Measurements from ENCODE around the gene UBXN4.
A peak's percentile ranks its signal among the peaks of the same experiment; 100 is the strongest.

Gene UBXN4

DNA sequence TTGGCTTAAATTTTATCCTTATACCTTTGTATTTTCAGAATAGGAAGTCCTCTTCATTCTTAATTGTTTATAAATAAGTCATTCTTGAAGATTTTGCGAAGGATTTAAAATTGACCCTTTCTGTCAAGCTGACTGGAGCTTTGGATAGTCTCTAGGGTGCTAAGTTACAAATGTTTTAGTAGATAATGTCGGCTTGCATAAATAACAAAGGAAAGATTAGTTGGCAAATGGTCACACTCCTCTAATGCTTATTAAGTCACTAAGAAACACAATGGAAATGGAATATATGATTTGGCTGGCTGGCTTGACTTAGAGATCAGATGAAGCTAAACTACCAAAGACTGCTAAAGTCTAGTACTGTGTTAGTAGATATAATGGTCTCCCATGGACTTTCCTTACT, 40.6 kb downstream of the UBXN4 start:
- in situ Hi-C loops (cut with HindIII; ENCODE audit: low sequenced_read_pairs), result no loop called here
- no peak overlapping the region for H3K4me3 ChIP-seq (ENCODE audit: low read depth, low read length)
- no peak for DNase-seq (ENCODE audit: low read depth)
- TF ChIP-seq, protein P1, sequence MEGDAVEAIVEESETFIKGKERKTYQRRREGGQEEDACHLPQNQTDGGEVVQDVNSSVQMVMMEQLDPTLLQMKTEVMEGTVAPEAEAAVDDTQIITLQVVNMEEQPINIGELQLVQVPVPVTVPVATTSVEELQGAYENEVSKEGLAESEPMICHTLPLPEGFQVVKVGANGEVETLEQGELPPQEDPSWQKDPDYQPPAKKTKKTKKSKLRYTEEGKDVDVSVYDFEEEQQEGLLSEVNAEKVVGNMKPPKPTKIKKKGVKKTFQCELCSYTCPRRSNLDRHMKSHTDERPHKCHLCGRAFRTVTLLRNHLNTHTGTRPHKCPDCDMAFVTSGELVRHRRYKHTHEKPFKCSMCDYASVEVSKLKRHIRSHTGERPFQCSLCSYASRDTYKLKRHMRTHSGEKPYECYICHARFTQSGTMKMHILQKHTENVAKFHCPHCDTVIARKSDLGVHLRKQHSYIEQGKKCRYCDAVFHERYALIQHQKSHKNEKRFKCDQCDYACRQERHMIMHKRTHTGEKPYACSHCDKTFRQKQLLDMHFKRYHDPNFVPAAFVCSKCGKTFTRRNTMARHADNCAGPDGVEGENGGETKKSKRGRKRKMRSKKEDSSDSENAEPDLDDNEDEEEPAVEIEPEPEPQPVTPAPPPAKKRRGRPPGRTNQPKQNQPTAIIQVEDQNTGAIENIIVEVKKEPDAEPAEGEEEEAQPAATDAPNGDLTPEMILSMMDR (IDR thresholded peaks at IDR 0.05; ENCODE audit: low read depth, low read length, missing control alignments), result no peak

DNA sequence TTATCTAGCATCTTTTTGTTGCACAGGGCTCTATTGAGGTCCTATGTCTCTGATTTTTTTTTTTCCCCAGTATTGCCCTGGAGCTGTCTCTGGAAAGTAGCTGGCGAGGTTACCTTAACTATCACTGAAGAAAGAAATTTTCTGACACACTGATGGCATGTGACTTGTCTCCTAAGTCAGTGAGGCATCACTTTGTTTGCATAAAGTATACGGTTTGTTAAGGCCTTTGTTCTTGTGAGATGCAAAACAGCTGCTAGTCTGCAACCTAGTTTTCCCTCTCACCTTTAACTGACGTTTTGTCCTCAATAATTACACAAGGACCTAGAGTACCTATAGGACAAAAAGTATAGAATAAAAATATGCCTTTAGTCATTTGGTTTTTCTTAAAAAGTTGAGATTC, 41.8 kb downstream of the UBXN4 start:
- no peak for DNase-seq (ENCODE audit: low read depth)
- in situ Hi-C loops (cut with HindIII; ENCODE audit: low sequenced_read_pairs), result no loop called here
- TF ChIP-seq, protein P1 (IDR thresholded peaks at IDR 0.05; ENCODE audit: low read depth, low read length, missing control alignments), result no peak

DNA sequence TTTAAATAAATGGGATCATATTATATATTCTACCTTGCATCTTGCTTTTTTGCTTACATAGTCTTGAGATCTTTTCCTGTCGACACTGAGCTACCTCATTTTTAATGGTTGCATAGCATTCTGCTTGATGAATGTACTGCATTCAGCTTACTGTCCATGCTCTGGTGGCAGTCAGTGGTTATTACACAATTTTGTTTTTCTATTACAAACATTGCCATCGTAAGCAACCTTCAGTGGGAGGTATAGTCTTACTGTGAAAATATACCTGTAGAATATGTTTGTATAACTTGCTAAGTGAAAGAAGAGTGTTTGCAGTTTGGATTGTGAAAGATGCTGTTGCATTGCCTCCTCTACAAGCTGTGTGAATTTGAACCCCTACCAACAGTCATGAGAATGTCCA, 43.4 kb downstream of the UBXN4 start:
- in situ Hi-C loops (cut with HindIII; ENCODE audit: low sequenced_read_pairs), result no loop called here
- DNase-seq (ENCODE audit: low read depth), result no peak
- no peak overlapping the region for H3K4me3 ChIP-seq (ENCODE audit: low read depth, low read length)
- TF ChIP-seq, protein P1 (IDR thresholded peaks at IDR 0.05; ENCODE audit: low read depth, low read length, missing control alignments), result peak; percentile 14

More for the DNA sequence above, 41.8 kb downstream of the UBXN4 start:
- no peak overlapping the region for H3K4me3 ChIP-seq (ENCODE audit: low read depth, low read length)

DNA sequence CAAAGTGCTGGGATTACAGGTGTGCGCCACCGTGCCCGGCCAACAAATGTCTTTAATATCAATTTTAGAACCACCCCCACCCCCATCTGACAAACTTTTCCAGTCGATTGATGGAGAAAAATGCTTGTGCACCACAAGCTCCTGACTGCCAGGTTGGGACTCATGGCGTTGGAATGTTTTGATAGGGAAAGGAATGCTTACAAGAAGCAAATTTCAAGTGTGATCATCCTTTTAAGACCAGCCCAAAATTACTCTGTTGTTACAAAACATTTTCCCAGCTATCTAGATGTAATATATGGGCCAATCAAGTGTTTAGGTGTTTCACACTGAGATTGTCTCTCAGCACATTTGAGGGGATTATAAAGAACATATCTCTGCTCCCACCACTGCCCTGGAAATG, 45.2 kb downstream of the UBXN4 start:
- no peak overlapping the region for H3K4me3 ChIP-seq (ENCODE audit: low read depth, low read length)
- TF ChIP-seq, protein P1 (IDR thresholded peaks at IDR 0.05; ENCODE audit: low read depth, low read length, missing control alignments), result no peak
- in situ Hi-C loops (cut with HindIII; ENCODE audit: low sequenced_read_pairs), result no loop called here
- DNase-seq (ENCODE audit: low read depth), result peak; percentile 90

DNA sequence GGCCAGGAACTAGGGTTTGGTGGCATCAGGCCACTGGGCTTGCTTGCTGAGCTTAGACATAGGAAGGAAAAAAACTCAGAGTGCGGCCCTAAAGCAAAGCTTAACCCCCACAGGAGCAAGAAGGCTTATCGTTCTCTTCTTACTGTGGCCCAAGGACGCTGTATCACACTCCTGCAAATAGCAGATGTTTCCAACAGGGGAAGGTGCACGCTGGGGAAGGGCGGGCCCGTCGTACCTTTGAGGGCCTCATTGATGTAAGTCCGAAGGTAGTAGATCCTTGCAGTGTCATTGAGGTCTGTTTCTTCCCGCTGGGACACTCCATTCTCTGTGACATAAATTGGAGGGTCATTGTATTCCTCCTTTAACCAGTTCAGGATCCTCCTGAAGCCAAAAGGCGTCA, 48.8 kb downstream of the UBXN4 start:
- H3K4me3 ChIP-seq (ENCODE audit: low read depth, low read length), result no peak overlapping the region
- TF ChIP-seq, protein P1 (IDR thresholded peaks at IDR 0.05; ENCODE audit: low read depth, low read length, missing control alignments), result no peak
- in situ Hi-C loops (cut with HindIII; ENCODE audit: low sequenced_read_pairs), result no loop called here
- DNase-seq (ENCODE audit: low read depth), result no peak

DNA sequence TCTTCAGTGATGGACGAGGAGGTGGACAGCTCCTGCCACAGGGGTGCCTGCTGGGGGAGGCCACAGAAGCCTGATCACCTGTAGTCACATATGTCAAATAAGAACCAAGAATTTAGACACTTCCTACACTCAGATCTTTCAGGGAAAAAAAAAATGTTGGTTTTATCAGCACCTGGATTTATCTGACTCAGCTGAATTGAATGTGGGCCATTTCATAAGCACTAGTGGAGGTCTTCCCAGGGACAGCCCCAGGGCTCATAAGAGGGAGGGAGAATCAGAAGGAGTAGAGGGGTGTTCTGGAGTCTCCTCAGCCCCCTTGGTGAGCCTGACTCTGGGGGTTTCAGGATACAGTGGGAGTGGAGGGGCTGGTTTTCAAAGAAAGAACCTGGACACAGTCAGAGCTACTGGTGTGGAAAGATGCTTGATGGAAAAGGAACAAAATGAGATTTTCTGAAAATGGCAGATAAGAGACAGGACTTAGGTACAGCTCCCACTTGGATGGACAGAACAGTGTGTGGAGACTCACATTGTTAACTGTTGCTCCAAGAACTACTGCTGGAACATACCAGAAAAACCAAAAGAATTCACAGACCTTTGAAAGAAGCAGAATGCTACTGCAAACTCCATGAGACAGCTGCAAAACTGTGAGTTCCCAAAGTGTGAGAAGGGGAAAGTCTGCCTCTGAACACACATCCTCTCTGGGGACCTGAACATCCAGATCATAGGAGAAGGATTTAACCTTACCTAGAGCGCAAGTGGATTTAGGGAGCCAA, 49.9 kb downstream of the UBXN4 start:
- TF ChIP-seq, protein P1 (IDR thresholded peaks at IDR 0.05; ENCODE audit: low read depth, low read length, missing control alignments), result no peak

More for the DNA sequence above, 49.9 kb downstream of the UBXN4 start:
- DNase-seq (ENCODE audit: low read depth), result peak; percentile 26
- no peak overlapping the region for H3K4me3 ChIP-seq (ENCODE audit: low read depth, low read length)
- in situ Hi-C loops (cut with HindIII; ENCODE audit: low sequenced_read_pairs), result no loop called here
